GM12875 (cell line): ENCODE measurements around the gene SLC4A9.
"Not testable (repeated sequence)": the region's sequence is repeated elsewhere in the genome, so short reads cannot be mapped to it uniquely, and the experiment has no call there.

Source experiments
- H3K4me3 ChIP-seq: one replicate; pipeline ENCODE4 v1.5.1; 2011; ENCODE audit warnings: low read depth, low read length, control low read depth
- CTCF ChIP-seq: IDR thresholded peaks from 2 replicates; pipeline ENCODE4 v1.5.1; 2011; ENCODE audit warnings: low read depth, mild to moderate bottlenecking, control low read depth, inconsistent platforms, low read length, moderate library complexity, borderline replicate concordance; ENCODE audit not compliant: insufficient read depth

SLC4A9 gene

DNA sequence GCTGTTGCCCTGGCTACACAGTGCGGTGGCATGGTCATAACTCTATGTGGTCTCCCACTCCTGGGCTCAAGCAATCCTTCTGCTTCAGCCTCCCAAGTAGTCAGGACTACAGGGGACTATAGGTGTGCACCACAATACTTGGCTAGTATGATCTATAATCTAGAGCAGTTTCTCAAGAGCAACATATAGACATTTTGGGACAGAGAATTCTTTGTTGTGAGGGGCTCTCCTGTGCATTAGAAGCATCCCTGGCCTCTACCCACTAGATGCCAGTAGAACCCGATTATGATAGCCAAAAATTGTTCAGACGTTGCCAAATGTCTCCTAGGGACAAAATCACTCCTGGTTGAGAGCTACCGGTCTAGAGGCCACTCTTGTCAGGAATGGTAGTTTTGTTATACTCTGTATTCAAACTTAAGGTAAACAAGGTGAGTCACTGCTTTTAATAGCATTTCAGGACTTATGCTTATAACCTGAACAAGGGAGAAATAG, 48.8 kb downstream of the SLC4A9 start:
- no peak overlapping the region for H3K4me3 ChIP-seq
- no peak for TF ChIP-seq CTCF

DNA sequence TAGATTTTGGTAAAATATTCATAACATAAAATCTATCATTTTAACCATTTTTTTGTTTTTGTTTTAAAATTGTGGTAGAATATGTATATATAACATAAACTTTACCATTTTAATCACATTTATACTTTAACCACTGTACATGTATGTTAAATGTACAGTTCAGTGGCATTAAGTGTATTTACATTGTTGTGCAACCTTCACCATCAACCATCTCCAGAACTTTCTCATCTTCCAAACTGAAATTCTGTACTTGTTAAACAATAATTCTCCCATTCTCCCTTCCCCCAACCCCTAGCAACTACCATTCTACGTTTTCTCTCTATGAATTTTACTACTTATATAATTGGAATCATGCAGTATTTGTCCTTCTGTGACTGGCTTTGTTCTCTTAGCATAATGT, 53.2 kb downstream of the SLC4A9 start:
- no peak overlapping the region for H3K4me3 ChIP-seq
- TF ChIP-seq CTCF = no peak

DNA sequence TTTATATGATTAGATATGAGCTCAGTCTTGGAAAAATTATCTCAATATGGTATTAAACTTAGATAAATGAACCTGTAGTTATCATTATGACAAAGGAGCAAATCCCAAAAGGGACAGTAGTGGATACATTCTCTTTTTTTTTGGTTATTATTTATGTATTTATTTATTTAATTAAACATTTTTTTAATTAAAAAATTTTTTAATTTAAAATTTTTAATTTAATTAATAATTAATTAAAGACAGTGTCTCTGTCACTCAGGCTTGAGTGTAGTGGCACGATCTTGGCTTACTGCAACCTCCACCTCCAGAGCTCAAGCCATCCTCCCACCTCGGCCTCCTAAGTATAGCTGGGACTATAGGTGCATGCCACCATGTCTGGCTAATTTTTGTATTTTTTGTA, 57.2 kb downstream of the SLC4A9 start:
- H3K4me3 ChIP-seq = no peak overlapping the region
- TF ChIP-seq CTCF = no peak

DNA sequence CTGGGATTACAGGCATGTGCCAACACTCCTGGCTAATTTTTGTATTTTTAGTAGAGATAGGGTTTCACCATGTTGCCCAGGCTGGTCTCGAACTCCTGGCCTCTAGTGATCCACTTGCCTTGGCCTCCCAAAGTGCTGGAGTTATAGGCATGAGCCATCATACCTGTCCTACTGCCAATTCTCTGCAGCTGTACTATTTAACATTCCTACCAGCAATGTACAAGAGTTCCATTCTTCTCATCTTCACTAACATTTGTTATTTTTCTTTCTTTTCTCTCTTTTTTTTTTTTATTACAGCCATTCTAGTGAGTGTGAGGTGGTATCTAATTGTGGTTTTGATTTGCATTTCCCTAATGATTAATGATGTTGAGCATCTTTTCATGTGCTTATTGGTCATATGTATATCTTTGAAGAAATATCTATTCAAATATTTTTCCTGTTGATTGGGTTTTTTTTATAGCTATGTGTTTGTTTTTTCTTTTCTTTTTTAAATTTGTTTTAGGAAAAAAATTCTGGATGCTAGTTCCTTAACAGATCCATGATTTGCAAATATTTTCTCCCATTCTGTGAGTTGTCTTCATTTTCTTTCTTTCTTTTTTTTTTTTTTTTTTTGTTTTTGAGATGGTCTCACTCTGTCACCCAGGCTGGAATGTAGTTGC, 59.0 kb downstream of the SLC4A9 start:
- TF ChIP-seq CTCF = no peak
- H3K4me3 ChIP-seq = no peak overlapping the region

DNA sequence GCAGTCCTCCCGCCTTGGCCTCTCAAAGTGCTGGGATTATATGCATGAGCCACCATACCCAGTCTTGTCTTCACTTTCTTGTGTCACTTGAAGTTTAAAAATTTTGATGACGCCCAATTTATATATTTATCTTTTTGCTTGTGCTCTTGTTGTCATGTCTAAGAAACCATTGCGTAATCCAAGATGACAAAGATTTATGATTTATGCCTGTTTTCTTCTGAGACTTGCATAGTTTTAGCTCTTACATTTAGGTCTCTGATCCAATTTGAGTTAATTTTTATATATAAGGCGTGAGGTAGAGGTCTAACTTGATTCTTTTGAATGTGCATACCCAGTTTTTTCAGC, 60.2 kb downstream of the SLC4A9 start:
- no peak overlapping the region for H3K4me3 ChIP-seq
- no peak for TF ChIP-seq CTCF

DNA sequence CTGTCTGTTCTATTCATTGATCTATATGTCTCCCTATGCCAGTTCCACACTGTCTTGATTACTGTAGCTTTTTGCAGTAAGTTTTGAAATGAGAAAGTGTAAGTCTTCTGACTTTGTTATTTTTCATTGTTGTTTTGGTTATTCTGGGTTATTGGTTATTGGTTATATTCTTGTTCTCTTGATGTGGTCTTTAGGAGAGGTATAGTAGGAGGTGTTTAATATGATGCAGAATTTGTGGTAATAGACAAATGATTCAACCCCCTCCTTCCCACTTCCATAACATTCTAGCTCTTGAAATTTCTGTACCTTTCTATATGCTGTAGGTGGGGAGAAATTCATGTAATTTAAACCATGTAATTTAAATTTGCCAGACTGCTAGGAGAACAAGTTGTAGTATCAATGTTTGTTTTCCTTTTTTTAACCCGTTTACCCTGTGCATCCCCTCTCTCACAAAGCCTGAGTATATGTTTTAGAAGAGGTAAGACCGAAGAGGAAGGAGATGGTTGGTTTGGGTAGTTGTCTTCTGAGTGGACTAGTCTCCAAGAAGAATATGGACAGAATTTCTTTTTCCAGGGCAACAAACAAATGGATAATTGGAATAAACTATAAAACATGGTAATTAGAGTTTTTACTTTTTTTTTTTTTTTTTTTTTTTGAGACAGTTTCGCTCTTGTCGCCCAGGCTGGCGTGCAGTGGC, 60.8 kb downstream of the SLC4A9 start:
- no peak overlapping the region for H3K4me3 ChIP-seq
- TF ChIP-seq CTCF = no peak

GRCh38 chr5:140421375-140421774, 61.4 kb downstream of the SLC4A9 start:
- not testable (repeated sequence) for H3K4me3 ChIP-seq
